ENCODE measurements around the gene NIM1K. TPM values are rescaled to one million over a fixed set of nuclear protein-coding genes. Genes with fewer than 3 reads are reported as not detected.

NIM1K gene
- total and polyA plus RNA-seq, 2 of the 4 experiments (the other 2 are of a cell fraction), result 0.54 to 0.68 TPM

- no peak overlapping the region for H3K23ac ChIP-seq (ENCODE audit: low read depth, low read length)
- H4K5ac ChIP-seq (ENCODE audit: low read depth, low read length), result no peak overlapping the region
- DNase-seq (no peak), ATAC-seq (ENCODE audit: low read depth) (no peak)
- no peak overlapping the region for H2AFZ ChIP-seq (replicated peaks; ENCODE audit: low read length, poor library complexity)
- H4K8ac ChIP-seq (ENCODE audit: low read depth in 2 of 2, low read length in 2 of 2), result no peak overlapping the region
- in situ Hi-C loops (cut with MboI; ENCODE audit: low sequenced_read_pairs) (no loop called here), dilution Hi-C loops (cut with HindIII; ENCODE audit: low sequenced_read_pairs, unreplicated experiment) (no loop called here), intact Hi-C loops (cut with micrococcal nuclease) (no loop called here)
- H3K9me3 ChIP-seq (ENCODE audit: control insufficient read depth, insufficient read depth, low read length), result no peaks in the 10 kb centered on the region
- no peaks in the 10 kb centered on the region for H3K79me1 ChIP-seq (ENCODE audit: low read depth in 1 of 2, low read length in 2 of 2)
- no TSS peak for BruUV-seq (replicated peaks)
- H2BK120ac ChIP-seq (ENCODE audit: low read depth, low read length), result no peak overlapping the region
- ChIA-PET POLR2A (ENCODE audit: unreplicated experiment) (no interaction called here), CTCF (no interaction called here)
- H2AK9ac ChIP-seq (replicated peaks; ENCODE audit: low read depth, low read length, poor library complexity), result no peak overlapping the region
- no peak overlapping the region for H3K56ac ChIP-seq (ENCODE audit: extremely low read depth, insufficient read depth, low read length)
- no peak for TF ChIP-seq SMC3 (IDR thresholded peaks at IDR 0.05; ENCODE audit: low read depth, low read length)
- TF ChIP-seq CHD1 (IDR thresholded peaks at IDR 0.05; ENCODE audit: low read depth, low read length), result no peak
- TF ChIP-seq MAFK (IDR thresholded peaks at IDR 0.05; ENCODE audit: low read depth, low read length), result no peak
- no peak for TF ChIP-seq RAD21 (IDR thresholded peaks at IDR 0.05; ENCODE audit: low read length)
- no peak for TF ChIP-seq FOS (IDR thresholded peaks at IDR 0.05; ENCODE audit: low read depth, low read length)
- no peak for TF ChIP-seq NFE2L2 (IDR thresholded peaks at IDR 0.05; ENCODE audit: low read depth, low read length)
- no peak for TF ChIP-seq RCOR1 (IDR thresholded peaks at IDR 0.05; ENCODE audit: insufficient replicate concordance, low read length)
- TF ChIP-seq ELK1 (IDR thresholded peaks at IDR 0.05; ENCODE audit: borderline replicate concordance, low read depth, low read length), result no peak
- TF ChIP-seq POLR2A (IDR thresholded peaks at IDR 0.05; ENCODE audit: low read depth, low read length), result no peak
- no peak for TF ChIP-seq CEBPB (IDR thresholded peaks at IDR 0.05; ENCODE audit: low read depth, low read length)
- no peak for TF ChIP-seq USF2 (IDR thresholded peaks at IDR 0.05; ENCODE audit: low read depth, low read length)
- no peak for TF ChIP-seq MAZ (IDR thresholded peaks at IDR 0.05; ENCODE audit: borderline replicate concordance, low read depth, low read length)
- no peak for TF ChIP-seq MXI1 (IDR thresholded peaks at IDR 0.05; ENCODE audit: borderline replicate concordance, low read depth, low read length)
- no peak for TF ChIP-seq RFX5 (IDR thresholded peaks at IDR 0.05; ENCODE audit: low read depth, low read length)
- no peak for TF ChIP-seq BHLHE40 (IDR thresholded peaks at IDR 0.05; ENCODE audit: low read depth, low read length)
- no peak for TF ChIP-seq CTCF (conservative IDR thresholded peaks at IDR 0.05; ENCODE audit: low read depth, low read length)
- no peak overlapping the region for H4K91ac ChIP-seq (ENCODE audit: insufficient read depth, low read depth, low read length)
- no peak overlapping the region for H2AK5ac ChIP-seq (ENCODE audit: low read depth, low read length)
- no peaks in the 10 kb centered on the region for H4K20me1 ChIP-seq (ENCODE audit: insufficient read depth, low read length)
- H3K4ac ChIP-seq (ENCODE audit: low read depth, low read length), result no peak overlapping the region
- H2BK5ac ChIP-seq (ENCODE audit: low read depth, low read length, poor library complexity, severe bottlenecking), result no peak overlapping the region
- H3K4me2 ChIP-seq (ENCODE audit: low read depth, low read length), result no peak overlapping the region
- H3K14ac ChIP-seq (replicated peaks; ENCODE audit: low read depth, low read length), result no peak overlapping the region
- H2BK20ac ChIP-seq (ENCODE audit: low read depth, low read length), result no peak overlapping the region
- H3K27ac ChIP-seq (ENCODE audit: insufficient read depth, low read length), result no peak overlapping the region
- H3K4me1 ChIP-seq (ENCODE audit: control insufficient read depth, insufficient read depth, low read length), result no peaks in the 10 kb centered on the region
- no peak overlapping the region for H3K18ac ChIP-seq (ENCODE audit: low read depth, low read length)
- H3K36me3 ChIP-seq (ENCODE audit: control insufficient read depth, insufficient read depth, low read length), result no peaks in the 10 kb centered on the region
- no peak overlapping the region for H2BK15ac ChIP-seq (ENCODE audit: low read depth, low read length)
- no peak overlapping the region for H3K4me3 ChIP-seq (ENCODE audit: insufficient read depth, low read depth, low read length)
- no peaks in the 10 kb centered on the region for H3K27me3 ChIP-seq (ENCODE audit: control insufficient read depth, insufficient read depth, low read length)
- 80% methylated on average over 1 of the region's 5 CpGs; no CpG with 5 or more reads in 1 of the 2 experiments for WGBS, 2 experiments (ENCODE audit: extremely low coverage in 2 of 2, insufficient read length in 1 of 2)
- no peak overlapping the region for H3K9ac ChIP-seq (ENCODE audit: low read depth, low read length)
- no peaks in the 10 kb centered on the region for H3K9me1 ChIP-seq (ENCODE audit: insufficient read depth, low read length)
These were observed 10.4 kb downstream of the NIM1K start for GRCh38 chr5:43202380-43202779.

Data from IMR-90 (cell line).